ENCODE measurements around the gene LARP1B.

DNA sequence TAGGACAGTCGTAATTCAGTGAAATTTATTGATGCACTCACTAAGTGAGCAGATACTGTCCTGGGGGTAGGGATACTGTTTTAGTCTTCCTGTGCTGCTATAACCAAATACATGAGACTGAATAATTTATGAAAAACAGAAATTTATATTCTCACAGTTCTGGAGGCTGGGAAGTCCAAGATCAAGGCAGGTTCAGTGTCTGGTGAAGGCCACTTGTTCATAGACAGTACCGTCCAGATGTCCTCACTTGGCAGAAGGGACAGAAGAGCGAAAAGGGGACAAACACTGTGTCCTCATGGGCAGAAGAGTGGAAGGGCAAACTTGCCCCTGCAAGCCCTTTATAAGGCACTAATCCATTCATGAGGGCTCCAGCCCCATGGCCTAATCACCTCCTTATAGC, 180.9 kb downstream of the LARP1B start:
- no peak for TF ChIP-seq POLR2A (IDR thresholded peaks at IDR 0.05; ENCODE audit: low read length)
- TF ChIP-seq GATA1 (IDR thresholded peaks at IDR 0.05; ENCODE audit: low read depth, low read length), result no peak

Data from erythroblast (primary cell).